Skeletal muscle satellite cell (primary cell): ENCODE results near the gene AMIGO2.

Experiments
- H3K27me3 ChIP-seq: 2 replicates; pipeline ENCODE4 v1.7.0; 2013; ENCODE audit warnings: low read length; ENCODE audit not compliant: control insufficient read depth, insufficient read depth
- H3K36me3 ChIP-seq: 2 replicates; pipeline ENCODE4 v1.7.0; 2013; ENCODE audit warnings: mild to moderate bottlenecking, control low read depth, low read length; ENCODE audit not compliant: insufficient read depth
- H3K4me1 ChIP-seq: 2 replicates; pipeline ENCODE4 v1.7.0; 2013; ENCODE audit warnings: low read length; ENCODE audit not compliant: control insufficient read depth, insufficient read depth
- H3K4me2 ChIP-seq: 2 replicates; pipeline ENCODE4 v1.7.0; 2013; ENCODE audit warnings: mild to moderate bottlenecking, low read length
- H3K4me3 ChIP-seq: 2 replicates; pipeline ENCODE4 v1.7.0; 2013; ENCODE audit warnings: low read length
- H3K9ac ChIP-seq: 2 replicates; pipeline ENCODE4 v1.7.0; 2013; ENCODE audit warnings: mild to moderate bottlenecking, low read depth, low read length, moderate library complexity
- H3K9me3 ChIP-seq: replicated peaks from 2 replicates; pipeline ENCODE4 v1.7.0; 2013; ENCODE audit warnings: mild to moderate bottlenecking, control low read depth, low read length

The AMIGO2 gene

GRCh38 chr12:47028981-47029708, 50.6 kb downstream of the AMIGO2 start:
- H3K9me3 ChIP-seq: no peaks in the 10 kb centered on the region

GRCh38 chr12:47028186-47028585, 51.6 kb downstream of the AMIGO2 start:
- Histone ChIP-seq H3K4me3 (no peak overlapping the region), H3K4me1 (peaks cover 21% of the 10 kb centered on the region), H3K9me3 (no peaks in the 10 kb centered on the region), H3K36me3 (no peaks in the 10 kb centered on the region), H3K27me3 (no peaks in the 10 kb centered on the region), H3K4me2 (no peak overlapping the region), H3K9ac (no peak overlapping the region)

More at GRCh38 chr12:47028981-47029708, 50.6 kb downstream of the AMIGO2 start:
- Histone ChIP-seq H3K4me3 (no peak overlapping the region), H3K27me3 (no peaks in the 10 kb centered on the region), H3K4me2 (no peak overlapping the region), H3K36me3 (no peaks in the 10 kb centered on the region), H3K9ac (no peak overlapping the region), H3K4me1 (peaks cover 22% of the 10 kb centered on the region)
